ENCODE data around the gene NKX6-2.

DNA sequence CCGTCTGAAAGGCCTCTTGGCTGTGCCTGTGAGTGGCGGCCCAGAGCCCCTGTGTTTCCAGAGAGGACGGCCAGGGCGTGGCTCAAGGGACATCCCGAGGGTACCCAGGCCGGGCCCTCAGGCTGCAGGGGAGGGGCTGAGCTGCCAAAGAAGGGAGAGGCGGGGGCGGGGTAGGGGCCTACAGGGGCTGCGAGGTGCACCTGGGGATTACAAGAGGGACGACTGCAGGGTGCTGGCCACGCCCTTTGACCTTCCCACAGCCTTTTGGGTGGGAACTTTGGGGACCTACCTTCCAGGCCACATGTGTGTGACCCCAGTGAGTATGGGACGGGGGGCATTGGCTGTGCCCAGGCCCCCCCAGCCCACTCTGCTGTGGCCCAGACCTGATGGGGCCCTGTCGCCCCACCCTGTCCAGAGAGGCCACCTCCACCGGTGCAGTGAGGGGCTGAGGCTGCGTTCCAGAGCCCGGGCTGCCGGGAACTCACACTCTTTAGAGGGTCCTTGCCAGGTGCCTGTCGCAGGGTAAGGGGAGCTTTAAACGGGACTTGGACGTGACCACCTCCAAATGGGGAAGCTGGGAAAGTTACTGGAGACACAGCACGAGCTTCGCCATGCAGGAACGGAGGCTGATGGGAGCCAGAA lies 19.0 kb upstream of the NKX6-2 start:
- TF ChIP-seq, protein P1, sequence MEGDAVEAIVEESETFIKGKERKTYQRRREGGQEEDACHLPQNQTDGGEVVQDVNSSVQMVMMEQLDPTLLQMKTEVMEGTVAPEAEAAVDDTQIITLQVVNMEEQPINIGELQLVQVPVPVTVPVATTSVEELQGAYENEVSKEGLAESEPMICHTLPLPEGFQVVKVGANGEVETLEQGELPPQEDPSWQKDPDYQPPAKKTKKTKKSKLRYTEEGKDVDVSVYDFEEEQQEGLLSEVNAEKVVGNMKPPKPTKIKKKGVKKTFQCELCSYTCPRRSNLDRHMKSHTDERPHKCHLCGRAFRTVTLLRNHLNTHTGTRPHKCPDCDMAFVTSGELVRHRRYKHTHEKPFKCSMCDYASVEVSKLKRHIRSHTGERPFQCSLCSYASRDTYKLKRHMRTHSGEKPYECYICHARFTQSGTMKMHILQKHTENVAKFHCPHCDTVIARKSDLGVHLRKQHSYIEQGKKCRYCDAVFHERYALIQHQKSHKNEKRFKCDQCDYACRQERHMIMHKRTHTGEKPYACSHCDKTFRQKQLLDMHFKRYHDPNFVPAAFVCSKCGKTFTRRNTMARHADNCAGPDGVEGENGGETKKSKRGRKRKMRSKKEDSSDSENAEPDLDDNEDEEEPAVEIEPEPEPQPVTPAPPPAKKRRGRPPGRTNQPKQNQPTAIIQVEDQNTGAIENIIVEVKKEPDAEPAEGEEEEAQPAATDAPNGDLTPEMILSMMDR (optimal IDR thresholded peaks at IDR 0.05 in 1 of 3, IDR thresholded peaks at IDR 0.05 in 1 of 3, conservative IDR thresholded peaks at IDR 0.05 in 1 of 3; ENCODE audit: extremely low read depth in 1 of 3, insufficient read depth in 2 of 3, low read length in 3 of 3): no peak
- no peak for TF ChIP-seq EZH2 (IDR thresholded peaks at IDR 0.05; ENCODE audit: low read length)
